HL-60 (cell line): ENCODE data around the gene NR2C2AP.
A peak's percentile ranks its signal among the peaks of the same experiment; 100 is the strongest.

ENCODE experiments used
- DNase-seq, 2 experiments: peaks; one replicate each; pipeline ENCODE4 v3.0.0-alpha.2; 2010 to 2020; ENCODE audit warnings: low read depth in 1 of 2, low spot score in 1 of 2
- H3K27ac ChIP-seq: fragments of 250-450 bp; sonication (Bioruptor Pico); replicated peaks from 2 replicates; pipeline ENCODE4 v1.5.1; 2020; ENCODE audit warnings: mild to moderate bottlenecking, moderate library complexity
- H3K27me3 ChIP-seq: fragments of 250-450 bp; sonication (Bioruptor Pico); 2 replicates; pipeline ENCODE4 v1.5.1; 2021; ENCODE audit warnings: mild to moderate bottlenecking, moderate library complexity; ENCODE audit not compliant: insufficient read depth, poor library complexity, severe bottlenecking
- H3K4me3 ChIP-seq: replicated peaks from 2 replicates; pipeline ENCODE4 v1.5.1; 2011; ENCODE audit warnings: mild to moderate bottlenecking, control low read depth, low read length; ENCODE audit not compliant: insufficient read depth
- CTCF ChIP-seq: IDR thresholded peaks from one replicate; pipeline ENCODE4 v1.5.1; 2011; ENCODE audit warnings: low read length, control low read depth, inconsistent platforms; ENCODE audit not compliant: insufficient read depth
- GABPA ChIP-seq: IDR thresholded peaks from 2 replicates; pipeline ENCODE4 v1.6.1; 2012; ENCODE audit warnings: low read depth
- POLR2AphosphoS5 ChIP-seq: IDR thresholded peaks from 2 replicates; pipeline ENCODE4 v1.6.1; 2012; ENCODE audit warnings: low read depth
- REST ChIP-seq: IDR thresholded peaks from 2 replicates; pipeline ENCODE4 v1.6.1; 2012; ENCODE audit warnings: low read depth; ENCODE audit not compliant: insufficient replicate concordance
- SPI1 ChIP-seq: IDR thresholded peaks from 2 replicates; pipeline ENCODE4 v1.6.1; 2012; ENCODE audit warnings: low read depth, mild to moderate bottlenecking, borderline replicate concordance

The NR2C2AP gene

GRCh38 chr19:19162495-19162894 lies 40.7 kb downstream of the NR2C2AP start:
- no peak overlapping the region for H3K4me3 ChIP-seq
- no peak for DNase-seq
- TF ChIP-seq REST (no peak), GABPA (no peak), SPI1 (no peak), POLR2AphosphoS5 (no peak), CTCF (no peak)
- no peaks in the 10 kb centered on the region for H3K27me3 ChIP-seq
- H3K27ac ChIP-seq: no peak overlapping the region

- TF ChIP-seq POLR2AphosphoS5 (no peak), GABPA (no peak), REST (no peak), SPI1 (peak; percentile 68; the same call in 1 of the 2 replicates), CTCF (no peak)
- H3K4me3 ChIP-seq: no peak overlapping the region
- H3K27me3 ChIP-seq: no peaks in the 10 kb centered on the region
- peak in 1 of 2 experiments; percentile 71 for DNase-seq
- H3K27ac ChIP-seq: no peak overlapping the region
Measured at GRCh38 chr19:19160461-19161035, 42.7 kb downstream of the NR2C2AP start.

- Histone ChIP-seq H3K27me3 (no peaks in the 10 kb centered on the region), H3K4me3 (no peak overlapping the region), H3K27ac (no peak overlapping the region)
- TF ChIP-seq SPI1 (no peak), POLR2AphosphoS5 (no peak), CTCF (no peak), REST (no peak), GABPA (no peak)
- DNase-seq: no peak
Measured at GRCh38 chr19:19159534-19159933, 43.7 kb downstream of the NR2C2AP start.
